WERI-Rb-1 (cell line): ENCODE results near the gene COL6A2.
"Not testable (repeated sequence)": the region's sequence is repeated elsewhere in the genome, so short reads cannot be mapped to it uniquely, and the experiment has no call there.

Source experiments
- DNase-seq: peaks from one replicate; pipeline ENCODE4 v3.0.0-alpha.2; 2020
- H3K27ac ChIP-seq: fragments of 250-450 bp; sonication (Bioruptor Pico); 2 replicates; pipeline ENCODE4 v1.5.1; 2020; ENCODE audit warnings: mild to moderate bottlenecking, moderate library complexity
- H3K27me3 ChIP-seq: fragments of 250-450 bp; sonication (Bioruptor Pico); 2 replicates; pipeline ENCODE4 v1.5.1; 2021; ENCODE audit warnings: mild to moderate bottlenecking, low read depth, moderate library complexity; ENCODE audit not compliant: insufficient read depth, severe bottlenecking
- H3K36me3 ChIP-seq: fragments of 250-450 bp; sonication (Bioruptor Pico); 2 replicates; pipeline ENCODE4 v1.5.1; 2020; ENCODE audit warnings: mild to moderate bottlenecking, moderate library complexity
- H3K4me3 ChIP-seq: 2 replicates; pipeline ENCODE4 v1.5.1; 2011; ENCODE audit warnings: low read depth, mild to moderate bottlenecking, control low read depth, low read length
- H3K9me3 ChIP-seq: fragments of 250-450 bp; sonication (Bioruptor Pico); 2 replicates; pipeline ENCODE4 v1.5.1; 2021; ENCODE audit warnings: mild to moderate bottlenecking, moderate library complexity; ENCODE audit not compliant: severe bottlenecking
- TF ChIP-seq, protein P1 (sequence below): IDR thresholded peaks from 2 replicates; pipeline ENCODE4 v1.5.1; 2011; ENCODE audit warnings: low read depth, mild to moderate bottlenecking, control low read depth, inconsistent platforms, low read length

The COL6A2 gene

DNA sequence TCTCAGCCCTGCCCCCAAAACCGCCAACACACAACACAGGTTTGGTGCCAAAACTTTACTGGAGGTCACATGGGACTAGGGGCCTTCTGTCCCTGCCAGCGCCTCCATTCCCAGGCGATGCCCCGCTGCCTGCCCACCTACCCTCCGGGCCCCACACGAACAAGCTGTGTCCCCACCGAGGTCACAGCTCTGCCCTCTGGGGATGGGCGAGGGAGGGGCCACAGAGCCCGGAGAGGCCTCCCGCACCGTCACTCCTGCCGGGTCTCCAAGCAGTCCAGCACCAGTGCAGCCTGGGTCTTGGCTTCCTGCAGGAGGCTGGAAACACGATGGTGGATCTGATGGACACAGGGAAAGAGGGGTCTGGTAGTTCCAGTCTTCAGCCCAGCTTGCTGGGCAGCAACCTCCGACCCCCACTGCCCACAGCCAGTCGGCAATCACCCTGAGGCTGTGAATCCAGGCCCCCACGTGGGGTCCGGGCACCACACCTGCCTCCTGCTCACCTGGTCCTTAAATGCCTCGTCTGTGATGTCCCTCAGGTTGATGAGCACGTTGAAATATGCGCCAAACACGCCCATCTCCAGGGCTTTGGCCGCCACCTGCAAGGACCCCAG is 38.9 kb downstream of the COL6A2 start:
- Histone ChIP-seq H3K9me3 (no peaks in the 10 kb centered on the region), H3K36me3 (no peaks in the 10 kb centered on the region), H3K27ac (no peak overlapping the region), H3K4me3 (no peak overlapping the region), H3K27me3 (no peaks in the 10 kb centered on the region)
- DNase-seq: no peak
- TF ChIP-seq, protein P1, sequence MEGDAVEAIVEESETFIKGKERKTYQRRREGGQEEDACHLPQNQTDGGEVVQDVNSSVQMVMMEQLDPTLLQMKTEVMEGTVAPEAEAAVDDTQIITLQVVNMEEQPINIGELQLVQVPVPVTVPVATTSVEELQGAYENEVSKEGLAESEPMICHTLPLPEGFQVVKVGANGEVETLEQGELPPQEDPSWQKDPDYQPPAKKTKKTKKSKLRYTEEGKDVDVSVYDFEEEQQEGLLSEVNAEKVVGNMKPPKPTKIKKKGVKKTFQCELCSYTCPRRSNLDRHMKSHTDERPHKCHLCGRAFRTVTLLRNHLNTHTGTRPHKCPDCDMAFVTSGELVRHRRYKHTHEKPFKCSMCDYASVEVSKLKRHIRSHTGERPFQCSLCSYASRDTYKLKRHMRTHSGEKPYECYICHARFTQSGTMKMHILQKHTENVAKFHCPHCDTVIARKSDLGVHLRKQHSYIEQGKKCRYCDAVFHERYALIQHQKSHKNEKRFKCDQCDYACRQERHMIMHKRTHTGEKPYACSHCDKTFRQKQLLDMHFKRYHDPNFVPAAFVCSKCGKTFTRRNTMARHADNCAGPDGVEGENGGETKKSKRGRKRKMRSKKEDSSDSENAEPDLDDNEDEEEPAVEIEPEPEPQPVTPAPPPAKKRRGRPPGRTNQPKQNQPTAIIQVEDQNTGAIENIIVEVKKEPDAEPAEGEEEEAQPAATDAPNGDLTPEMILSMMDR: no peak

DNA sequence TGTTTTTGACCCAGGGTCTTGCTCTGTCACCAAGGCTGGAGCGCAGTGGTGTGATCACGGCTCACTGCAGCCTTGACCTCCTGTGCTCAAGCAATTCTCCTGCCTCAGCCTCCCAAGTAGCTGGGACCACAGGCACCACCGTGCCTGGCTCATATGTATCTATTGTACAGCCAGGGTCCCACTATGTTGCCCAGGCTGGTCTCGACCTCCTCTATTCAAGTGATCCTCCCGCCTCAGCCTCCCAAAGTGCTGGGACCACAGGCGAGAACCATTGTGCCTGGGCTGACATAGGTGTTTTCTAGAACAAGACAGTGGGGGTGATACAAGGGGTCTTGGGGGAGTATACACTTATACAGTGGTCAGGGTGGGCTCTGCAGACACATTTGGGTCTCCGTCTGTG is 40.0 kb downstream of the COL6A2 start:
- no peaks in the 10 kb centered on the region for H3K36me3 ChIP-seq
- TF ChIP-seq, protein P1: no peak
- DNase-seq: no peak
- H3K27ac ChIP-seq: no peak overlapping the region
- no peaks in the 10 kb centered on the region for H3K9me3 ChIP-seq
- no peak overlapping the region for H3K4me3 ChIP-seq
- no peaks in the 10 kb centered on the region for H3K27me3 ChIP-seq

DNA sequence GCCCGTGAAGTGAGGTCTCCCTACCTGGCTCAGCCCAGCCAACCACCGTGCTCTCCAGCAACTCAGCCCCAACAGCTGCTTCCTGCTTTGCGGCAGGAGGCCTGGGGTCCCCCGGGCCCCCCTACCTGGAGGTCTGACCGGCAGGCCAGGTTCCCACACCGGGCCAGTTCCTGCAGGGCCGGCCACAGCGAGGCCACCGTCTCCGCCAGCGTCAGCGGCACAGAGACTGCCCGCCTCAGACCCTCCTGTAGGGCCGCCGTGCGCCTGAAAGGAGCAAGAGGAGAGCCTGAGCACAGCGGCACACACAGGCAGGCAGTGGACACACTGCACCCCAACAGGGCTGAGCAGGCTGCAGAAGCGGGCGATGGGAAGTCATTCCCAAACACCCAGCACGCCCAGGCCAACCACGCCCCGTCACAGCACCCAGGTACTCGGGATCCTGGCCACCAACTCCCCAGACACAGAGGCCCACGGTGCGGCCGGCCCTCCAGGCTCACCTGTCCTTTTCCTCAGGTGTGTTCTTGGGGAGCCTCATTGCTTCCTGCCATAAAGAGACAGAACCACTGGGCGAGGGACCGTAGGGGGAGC is 40.6 kb downstream of the COL6A2 start:
- Histone ChIP-seq H3K27me3 (no peaks in the 10 kb centered on the region), H3K36me3 (no peaks in the 10 kb centered on the region), H3K27ac (no peak overlapping the region), H3K9me3 (no peaks in the 10 kb centered on the region), H3K4me3 (no peak overlapping the region)
- TF ChIP-seq, protein P1: no peak
- DNase-seq: no peak

DNA sequence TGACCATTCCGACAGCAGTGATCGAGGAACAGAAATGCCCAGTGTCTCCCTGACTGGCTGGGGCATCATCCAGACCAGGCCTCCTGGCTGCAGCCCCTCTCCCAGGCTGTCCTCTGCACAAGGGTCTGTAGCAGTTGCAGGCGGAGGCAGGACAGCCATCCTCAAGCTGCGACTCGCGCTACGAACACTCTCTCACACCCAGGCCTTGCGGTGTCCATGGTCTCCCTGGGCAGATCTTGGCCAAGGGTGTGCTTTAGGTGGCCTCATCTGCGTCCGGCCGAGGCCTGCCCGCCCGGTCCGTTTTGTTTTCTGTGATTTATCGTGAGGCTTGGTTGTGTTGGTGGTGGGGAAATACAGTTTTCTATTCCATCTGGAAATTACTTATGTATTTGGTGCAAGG is 41.8 kb downstream of the COL6A2 start:
- H3K4me3 ChIP-seq: no peak overlapping the region
- no peaks in the 10 kb centered on the region for H3K36me3 ChIP-seq
- H3K9me3 ChIP-seq: no peaks in the 10 kb centered on the region
- DNase-seq: no peak
- TF ChIP-seq, protein P1: no peak
- no peak overlapping the region for H3K27ac ChIP-seq
- no peaks in the 10 kb centered on the region for H3K27me3 ChIP-seq

DNA sequence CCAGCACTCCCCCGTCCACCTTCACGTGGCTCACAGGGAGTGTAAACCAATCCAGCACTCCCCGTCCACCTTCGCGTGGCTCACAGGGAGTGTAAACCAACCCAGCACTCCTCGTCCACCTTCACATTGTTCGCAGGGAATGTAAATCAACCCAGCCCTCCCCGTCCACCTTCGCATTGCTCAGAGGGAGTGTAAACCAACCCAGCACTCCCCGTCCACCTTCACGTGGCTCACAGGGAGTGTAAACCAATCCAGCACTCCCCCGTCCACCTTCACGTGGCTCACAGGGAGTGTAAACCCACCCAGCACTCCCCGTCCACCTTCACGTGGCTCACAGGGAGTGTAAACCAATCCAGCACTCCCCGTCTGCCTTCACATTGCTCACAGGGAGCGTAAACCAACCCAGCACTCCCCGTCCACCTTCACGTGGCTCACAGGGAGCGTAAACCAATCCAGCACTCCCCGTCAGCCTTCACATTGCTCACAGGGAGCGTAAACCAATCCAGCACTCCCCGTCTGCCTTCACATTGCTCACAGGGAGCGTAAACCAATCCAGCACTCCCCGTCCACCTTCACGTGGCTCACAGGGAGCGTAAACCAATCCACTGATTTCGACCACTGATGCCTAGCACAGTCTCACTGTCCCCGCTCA is 42.6 kb downstream of the COL6A2 start:
- not testable (repeated sequence) for H3K27ac ChIP-seq, DNase-seq, H3K4me3 ChIP-seq, H3K36me3 ChIP-seq, H3K27me3 ChIP-seq, H3K9me3 ChIP-seq

DNA sequence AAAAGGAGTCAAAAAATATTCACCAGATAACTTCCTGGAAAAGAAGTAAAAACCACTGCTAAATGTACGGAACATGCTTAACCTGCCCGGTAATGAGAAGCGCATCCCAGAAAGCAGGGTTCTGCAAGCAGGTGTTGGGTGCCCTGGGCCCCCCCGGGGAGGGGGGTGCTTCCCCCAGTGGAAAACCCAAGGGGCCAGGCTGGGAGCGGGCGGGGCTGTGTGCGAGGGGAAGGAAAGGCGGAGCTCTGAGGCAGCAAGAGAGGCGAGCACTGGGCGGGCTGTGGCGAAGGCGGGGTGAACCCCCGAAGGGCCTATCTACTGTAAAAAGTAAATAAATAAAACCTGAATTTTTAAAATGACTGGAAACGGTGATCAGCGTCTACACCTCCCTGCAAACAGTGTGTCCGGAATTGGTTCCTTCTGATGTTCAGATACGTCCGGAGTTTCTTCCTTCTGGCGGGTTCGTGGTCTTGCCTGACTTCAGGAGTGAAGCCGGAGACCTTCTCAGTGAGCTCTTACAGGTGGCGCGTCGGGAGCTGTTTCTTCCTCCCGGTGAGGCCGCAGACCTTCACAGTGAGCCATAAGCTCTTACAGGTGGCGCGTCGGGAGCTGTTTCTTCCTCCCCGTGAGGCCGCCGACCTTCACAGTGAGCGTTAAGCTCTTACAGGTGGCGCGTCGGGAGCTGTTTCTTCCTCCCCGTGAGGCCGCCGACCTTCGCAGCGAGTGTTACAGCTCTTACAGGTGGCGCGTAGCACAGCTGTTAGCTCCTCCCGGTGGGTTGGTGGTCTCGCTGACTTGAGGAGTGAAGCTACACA is 44.1 kb downstream of the COL6A2 start:
- DNase-seq: no peak
- no peak overlapping the region for H3K27ac ChIP-seq
- H3K4me3 ChIP-seq: no peak overlapping the region
- TF ChIP-seq, protein P1: no peak
- H3K27me3 ChIP-seq: no peaks in the 10 kb centered on the region
- H3K9me3 ChIP-seq: no peaks in the 10 kb centered on the region
- H3K36me3 ChIP-seq: no peaks in the 10 kb centered on the region
